Cortex of kidney (tissue), 1 donor: ENCODE measurements around the gene FETUB.

ENCODE experiments used
- DNase-seq: peaks from one replicate; lab custom pipeline; 2025; lab: John Stamatoyannopoulos, UW

The FETUB gene, protein sequence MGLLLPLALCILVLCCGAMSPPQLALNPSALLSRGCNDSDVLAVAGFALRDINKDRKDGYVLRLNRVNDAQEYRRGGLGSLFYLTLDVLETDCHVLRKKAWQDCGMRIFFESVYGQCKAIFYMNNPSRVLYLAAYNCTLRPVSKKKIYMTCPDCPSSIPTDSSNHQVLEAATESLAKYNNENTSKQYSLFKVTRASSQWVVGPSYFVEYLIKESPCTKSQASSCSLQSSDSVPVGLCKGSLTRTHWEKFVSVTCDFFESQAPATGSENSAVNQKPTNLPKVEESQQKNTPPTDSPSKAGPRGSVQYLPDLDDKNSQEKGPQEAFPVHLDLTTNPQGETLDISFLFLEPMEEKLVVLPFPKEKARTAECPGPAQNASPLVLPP

DNA sequence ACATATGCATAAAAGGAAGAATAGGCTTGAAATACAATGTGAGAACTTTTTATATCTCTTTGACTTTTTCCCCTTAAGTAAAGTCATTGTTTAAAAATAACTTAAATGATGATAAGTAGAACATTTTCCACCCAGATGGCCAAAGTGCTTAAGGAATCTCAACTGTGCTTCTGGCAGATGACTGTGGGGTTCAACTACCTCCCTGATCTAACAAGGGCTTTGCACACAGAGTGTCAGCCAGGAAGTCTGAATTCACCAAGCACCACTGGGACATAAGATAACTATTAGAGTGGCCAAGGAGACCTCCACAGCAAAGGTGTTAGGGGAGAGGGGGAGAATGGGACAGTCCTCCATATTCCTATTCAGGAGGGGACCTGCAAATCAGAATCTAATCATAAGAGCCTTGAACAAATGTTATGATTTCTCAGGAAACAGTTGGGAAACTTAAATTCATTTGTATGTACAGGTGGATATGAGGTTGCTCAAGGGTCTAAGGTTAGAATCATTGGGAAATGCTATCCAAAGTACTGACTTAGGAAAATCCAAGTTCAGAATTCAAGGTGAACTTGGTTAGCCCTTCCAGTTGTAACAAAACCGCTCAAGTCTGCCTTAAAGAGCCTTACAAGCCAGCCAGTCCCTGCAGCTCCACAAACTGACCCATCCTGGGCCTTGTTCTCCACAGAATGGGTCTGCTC is at the start of gene FETUB:
FETUB (plus strand) TSS at position 622 of the 695 bp plus-strand sequence; CDS start at position 684, 62 bp downstream.
- DNase-seq: no peak

DNA sequence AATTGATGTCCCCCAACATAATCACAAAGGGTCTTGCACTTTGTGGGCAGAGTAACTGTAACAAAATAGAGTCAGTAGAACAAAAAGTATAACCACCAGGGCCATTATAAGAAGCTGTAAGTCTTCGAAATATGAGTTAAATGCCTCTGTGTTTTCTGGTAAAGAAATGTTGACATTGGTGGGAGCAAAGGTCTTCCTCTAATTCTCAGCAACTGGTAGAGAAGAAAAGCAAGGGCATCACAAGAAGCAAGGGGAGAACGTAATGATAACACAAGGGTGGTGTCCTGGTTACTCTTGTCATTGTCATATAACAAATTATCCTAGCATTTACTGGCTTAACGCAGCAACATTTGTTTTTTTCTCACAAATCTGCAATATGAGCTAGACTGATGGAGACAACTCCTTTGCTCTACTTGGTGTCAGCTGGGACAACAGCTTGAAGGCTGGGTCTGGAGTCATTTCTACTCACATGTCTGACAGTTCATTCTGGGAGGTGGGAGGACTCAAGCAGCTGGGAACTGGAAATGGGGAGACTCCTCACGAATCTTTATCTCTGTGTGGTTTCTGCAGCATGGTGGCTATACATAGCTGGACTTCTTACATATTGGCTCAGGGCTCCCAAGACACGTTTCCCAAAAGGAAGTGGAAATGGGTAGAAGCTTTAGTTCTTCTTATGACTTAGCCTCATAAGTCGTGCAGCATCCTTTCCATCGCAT is 49.5 kb upstream of the FETUB start:
- no peak for DNase-seq

DNA sequence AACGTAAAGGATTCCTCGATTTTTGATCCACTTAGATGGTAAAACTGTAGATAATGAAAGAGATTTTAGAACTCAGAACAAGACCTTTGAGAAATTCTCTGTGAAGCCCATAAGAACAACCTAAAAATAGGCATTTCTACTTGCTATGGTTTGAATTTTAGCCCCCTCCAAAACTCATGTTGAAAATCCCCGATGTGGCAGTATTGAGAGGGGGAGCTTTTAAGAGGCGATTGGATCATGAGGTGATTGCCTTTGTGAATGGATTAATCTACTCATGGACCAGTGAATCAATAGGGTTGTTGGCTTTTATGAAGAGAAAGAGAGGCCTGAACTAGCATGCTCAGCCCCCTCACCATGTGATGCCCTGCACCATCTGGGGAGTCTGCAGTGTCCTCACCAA is 47.5 kb upstream of the FETUB start:
- DNase-seq: no peak

GRCh38 chr3:186593862-186594261 is 46.3 kb upstream of the FETUB start:
- no peak for DNase-seq

DNA sequence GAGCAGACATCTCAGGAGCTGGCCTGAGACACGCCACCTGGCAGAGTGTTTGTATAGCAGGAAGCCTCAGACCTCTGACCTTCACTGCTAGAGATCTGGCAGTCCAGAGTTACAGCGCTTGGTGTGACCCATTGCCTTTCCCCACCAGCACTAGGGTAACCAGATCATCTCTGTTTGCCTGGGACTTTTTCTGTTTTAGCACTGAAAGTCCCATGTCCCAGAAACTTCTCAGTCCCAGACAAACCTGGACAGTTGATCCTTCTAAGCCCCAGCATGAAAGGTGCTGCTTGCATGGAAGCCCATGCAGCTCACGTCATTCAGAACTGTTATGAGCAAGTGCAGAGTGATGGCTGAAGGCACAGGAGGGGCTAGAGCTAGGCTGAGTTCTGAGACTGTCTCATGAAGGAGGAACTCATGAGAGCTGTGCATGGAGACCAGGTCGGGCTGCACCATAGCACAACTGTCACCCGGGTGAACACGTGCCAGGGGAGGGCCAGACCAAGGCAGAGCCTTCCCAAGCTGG is 45.5 kb upstream of the FETUB start:
- no peak for DNase-seq

DNA sequence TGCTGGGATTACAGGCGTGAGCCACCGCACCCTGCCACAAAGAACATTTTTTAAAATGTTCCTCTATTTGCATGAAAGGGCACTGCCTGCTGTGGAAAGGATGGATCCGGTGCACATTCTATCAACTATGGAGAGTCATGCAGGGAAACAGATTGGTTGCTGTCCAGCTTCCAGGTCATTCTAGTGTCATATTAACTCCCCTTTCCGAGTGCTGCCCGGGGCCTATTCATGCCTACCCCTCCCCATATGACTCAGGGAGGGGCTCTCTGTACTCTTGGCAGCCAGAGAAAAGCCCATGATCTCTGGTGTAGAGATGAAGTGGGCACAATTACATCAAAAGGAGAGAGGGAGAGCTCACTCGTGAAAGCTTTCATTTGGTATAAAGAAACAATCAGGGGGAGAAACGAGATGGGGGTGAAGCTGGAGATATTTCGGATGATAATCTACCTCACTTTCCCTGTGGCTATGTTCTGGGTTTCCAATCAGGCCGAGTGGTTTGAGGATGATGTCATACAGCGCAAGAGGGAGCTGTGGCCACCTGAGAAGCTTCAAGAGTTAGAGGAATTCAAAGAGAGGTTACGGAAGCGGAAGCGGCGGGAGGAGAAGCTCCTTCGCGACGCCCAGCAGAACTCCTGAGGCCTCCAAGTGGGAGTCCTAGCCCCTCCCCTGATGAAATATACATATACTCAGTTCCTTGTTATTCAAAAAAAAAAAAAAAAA is 43.5 kb upstream of the FETUB start:
- DNase-seq: no peak

DNA sequence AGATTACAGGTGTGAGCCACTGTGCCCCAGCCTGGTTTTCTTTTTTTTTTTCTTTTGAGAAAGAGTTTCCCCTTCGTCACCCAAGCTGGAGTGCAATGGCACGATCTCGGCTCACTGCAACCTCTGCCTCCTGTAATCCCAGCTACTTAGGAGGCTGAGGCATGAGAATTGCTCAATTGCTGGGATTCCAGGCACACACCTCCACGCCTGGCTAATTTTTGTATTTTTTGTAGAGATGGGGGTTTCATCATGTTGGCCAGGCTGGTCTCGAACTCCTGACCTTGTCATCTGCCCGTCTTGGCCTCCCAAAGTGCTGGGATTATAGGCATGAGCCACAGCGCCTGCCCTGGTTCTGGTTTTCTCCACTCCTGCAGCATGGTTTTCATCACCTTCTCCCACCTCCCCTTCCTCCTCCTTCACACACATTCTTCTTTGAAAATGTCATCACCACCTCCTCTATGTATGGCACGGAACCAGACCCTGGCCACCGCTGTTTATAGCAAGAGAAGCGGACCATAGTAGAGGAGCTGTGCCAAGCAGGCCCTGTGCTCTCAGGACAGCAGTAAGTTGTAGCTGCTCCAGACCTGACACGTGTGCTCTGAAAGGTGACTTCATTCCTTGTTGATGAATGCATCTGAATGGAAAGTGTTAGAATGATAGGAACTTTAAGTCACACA is 42.0 kb upstream of the FETUB start:
- DNase-seq: no peak

DNA sequence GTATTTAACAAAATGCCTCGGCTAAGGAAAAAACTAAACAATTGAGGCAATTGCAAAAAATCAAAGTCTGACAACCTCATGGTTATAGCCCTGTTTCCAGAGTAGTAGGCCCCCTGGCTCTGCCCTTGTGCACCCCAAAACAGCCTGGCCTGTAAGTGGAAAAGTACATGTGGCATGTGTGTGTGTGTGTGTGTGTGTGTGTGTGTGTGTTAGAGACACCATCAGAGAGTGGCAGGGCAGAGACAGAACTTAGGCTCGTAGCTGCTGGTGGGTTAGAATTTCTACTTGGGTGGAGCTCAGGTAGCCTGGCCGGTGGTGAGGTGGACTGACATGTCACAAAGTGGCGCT is 41.4 kb upstream of the FETUB start:
- DNase-seq: no peak

DNA sequence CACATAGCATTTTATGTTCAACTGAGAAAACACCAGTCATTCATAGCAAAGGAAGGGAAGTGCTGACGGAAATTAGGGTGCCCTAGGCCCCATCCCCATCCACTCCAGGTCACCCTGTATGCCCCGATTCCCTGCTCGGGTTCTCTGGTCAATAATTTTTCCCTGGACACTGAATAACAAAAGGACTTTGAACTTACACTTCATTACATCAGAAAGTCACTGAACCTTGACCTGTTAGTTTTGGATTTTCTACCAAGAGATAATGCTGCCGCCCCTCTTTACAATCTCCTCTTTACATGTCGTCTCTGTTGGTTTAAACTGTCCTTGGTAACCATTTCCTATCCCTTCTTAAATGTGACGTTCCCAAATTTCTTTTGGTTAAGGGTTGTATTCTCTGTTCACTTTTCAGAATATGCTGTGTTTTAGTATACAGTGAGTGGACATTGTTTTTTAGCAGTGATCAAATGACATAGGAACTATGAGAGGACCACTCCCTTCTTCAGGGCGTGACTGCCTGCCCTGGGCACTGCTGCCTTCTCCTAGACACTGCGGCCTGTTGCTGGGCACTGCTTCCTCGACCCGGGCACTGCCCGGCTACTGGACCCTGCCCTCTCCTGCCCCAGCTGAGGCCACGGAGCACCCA is 40.9 kb upstream of the FETUB start:
- no peak for DNase-seq

DNA sequence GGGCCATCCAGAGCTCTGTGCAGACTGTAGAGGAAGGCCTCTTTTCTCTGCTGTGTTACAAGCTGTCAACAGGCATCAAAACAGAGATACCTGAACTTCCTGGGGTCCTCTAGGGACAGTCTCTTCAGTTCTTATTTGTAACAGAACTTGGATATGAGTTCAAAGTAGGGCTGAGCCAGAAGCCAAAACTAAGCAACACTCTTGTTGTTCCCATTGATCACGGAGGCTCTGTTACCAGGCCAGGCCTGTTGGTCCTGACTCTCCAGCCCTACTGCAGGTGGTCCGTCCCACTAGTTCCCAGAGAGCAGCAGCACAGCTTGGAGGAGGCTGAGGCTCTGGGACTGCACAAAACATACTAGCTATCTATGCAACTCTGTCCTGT is 40.4 kb upstream of the FETUB start:
- no peak for DNase-seq

- no peak for DNase-seq
These were observed 39.3 kb upstream of the FETUB start for GRCh38 chr3:186600896-186601295.

- DNase-seq: no peak
These were observed 37.0 kb upstream of the FETUB start for GRCh38 chr3:186603159-186603558.

- DNase-seq: no peak
These were observed 35.1 kb upstream of the FETUB start for GRCh38 chr3:186605078-186605477.

DNA sequence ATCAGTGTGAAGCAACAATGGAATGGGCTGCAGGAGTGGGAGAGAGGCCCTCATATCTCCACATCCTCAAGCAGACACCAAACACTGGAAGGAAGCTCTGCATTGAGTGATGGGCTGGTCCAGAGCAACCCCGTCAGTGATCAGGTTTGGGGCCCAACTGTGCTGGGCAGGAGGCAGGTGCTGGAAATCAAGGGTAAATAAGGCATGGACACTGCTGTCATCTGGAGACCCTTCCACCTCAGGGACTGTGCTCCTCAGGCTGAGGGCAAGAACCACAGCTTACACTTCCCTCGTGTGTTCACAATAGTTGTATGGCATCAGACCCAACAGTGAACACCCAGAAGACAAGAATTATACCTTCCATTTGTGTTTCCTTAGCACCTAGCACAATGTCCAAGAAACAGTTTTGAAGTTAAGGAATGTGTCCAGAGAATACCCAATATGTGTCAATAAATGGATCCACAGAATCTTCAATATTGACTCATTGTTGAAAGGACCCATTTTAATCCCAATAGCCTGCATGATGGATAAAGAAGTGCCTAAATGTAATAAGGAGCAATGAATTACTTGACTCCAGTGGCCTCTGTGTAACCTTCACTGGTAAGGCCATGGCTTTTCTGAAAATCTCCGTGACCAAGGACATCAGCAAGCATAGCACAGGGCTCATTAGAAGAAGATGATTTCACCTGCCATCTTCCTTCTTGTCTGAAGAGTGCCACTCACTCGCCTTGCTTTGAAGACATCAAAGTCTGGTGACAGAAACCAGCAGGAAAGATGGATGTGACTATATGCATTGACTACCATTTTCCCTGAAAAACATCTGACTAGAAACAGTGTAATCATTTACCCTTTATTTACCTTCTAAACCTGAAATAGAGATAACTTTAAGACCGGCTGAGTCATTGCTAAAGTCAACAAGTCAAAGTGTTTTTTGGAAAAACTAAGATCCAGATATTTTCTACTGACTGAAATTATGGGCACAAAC is 34.3 kb upstream of the FETUB start:
- no peak for DNase-seq

DNA sequence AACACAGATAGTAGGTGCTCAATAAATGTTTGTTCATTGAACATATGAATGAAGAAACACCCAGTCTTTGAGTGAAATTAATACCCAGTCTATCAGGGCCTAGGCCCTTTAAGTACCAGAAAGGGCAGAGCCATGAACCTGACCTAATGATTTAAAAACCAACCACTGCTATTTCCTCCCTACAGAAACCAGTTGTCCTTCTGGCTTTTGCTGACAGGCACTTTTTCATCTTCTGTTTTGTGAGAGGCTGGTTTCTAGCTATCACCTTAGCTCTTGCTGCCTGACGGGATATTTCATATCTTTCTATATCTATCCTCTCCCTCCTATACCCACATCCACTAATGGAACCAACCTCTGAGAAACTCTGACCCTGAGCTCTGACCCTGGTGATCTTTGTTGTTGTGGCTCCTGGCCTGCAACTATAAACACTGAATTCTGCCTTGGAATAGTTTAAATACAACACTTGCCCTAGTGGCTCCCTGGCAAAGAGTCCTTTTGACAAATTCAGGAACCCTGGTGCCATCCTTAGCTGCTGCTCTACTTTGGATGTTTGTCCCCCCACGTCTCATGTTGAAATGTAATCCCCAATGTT is 31.5 kb upstream of the FETUB start:
- DNase-seq: no peak

- DNase-seq: no peak
These were observed 30.8 kb upstream of the FETUB start for GRCh38 chr3:186609247-186609868.

- DNase-seq: no peak
These were observed 28.1 kb upstream of the FETUB start for GRCh38 chr3:186612065-186612464.

DNA sequence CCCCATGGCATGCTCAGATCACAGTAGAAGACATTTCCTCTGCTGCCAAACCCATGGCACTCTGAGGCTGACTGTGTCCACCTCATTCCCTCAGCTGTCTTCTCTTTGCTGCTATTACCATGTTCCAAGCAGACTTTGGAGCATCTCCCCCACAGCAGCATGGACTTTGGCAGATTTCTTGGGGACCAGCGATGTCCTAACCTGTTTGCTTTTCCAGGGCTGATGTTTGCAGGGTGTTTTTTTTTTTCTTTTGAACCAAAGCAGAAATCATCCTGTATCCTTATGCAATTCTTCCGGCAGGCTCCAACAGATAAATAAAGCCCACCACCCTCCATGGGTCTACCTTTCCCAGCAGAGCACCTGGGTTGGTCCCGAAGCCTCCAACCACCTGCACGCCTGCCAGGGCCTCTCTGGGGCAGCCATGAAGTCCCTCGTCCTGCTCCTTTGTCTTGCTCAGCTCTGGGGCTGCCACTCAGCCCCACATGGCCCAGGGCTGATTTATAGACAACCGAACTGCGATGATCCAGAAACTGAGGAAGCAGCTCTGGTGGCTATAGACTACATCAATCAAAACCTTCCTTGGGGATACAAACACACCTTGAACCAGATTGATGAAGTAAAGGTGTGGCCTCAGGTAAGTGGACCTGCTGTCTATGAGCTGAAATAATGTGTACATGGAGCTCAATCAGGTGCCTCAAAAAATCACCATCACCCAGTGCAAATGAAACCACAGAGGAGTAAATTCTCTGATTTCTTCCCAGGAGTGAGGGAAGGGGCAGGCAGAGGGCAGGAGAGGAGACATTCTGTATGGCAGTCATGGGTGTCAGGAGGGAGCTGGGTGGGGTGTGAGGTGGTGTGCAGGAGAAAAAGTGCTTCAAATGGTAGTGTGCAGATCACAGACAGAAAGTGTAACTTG is 27.2 kb upstream of the FETUB start, which contains the start of gene AHSG:
AHSG (plus strand) TSS at position 340 of the 916 bp plus-strand sequence; CDS start at position 422, 82 bp downstream.
- no peak for DNase-seq
